Uterus (tissue), 4 donors: Measurements from ENCODE around the gene GPATCH8. TPM values are rescaled to one million over a fixed set of nuclear protein-coding genes. Genes with fewer than 3 reads are reported as not detected.

Source experiments
- DNase-seq, 2 donors: peaks; one replicate each; pipeline ENCODE4 v3.0.0-alpha.2; 2019 to 2020
- H3K27ac ChIP-seq, 2 donors: fragments of 200-600 bp; sonication (generic); 1 replicate in 1 of 2; 2 replicates in 1 of 2; pipeline ENCODE4 v1.5.1; 2016 to 2018
- H3K27me3 ChIP-seq, 2 donors: fragments of 200-600 bp; sonication (generic); one replicate each; pipeline ENCODE4 v1.5.1; 2018 to 2019; ENCODE audit warnings: control low read depth in 1 of 2
- H3K36me3 ChIP-seq, 2 donors: fragments of 200-600 bp; sonication (generic); one replicate each; pipeline ENCODE4 v1.5.1; 2019; ENCODE audit warnings: control low read depth in 1 of 2
- H3K4me1 ChIP-seq, 2 donors: fragments of 200-600 bp; sonication (generic); one replicate each; pipeline ENCODE4 v1.5.1; 2018 to 2019; ENCODE audit warnings: control low read depth in 1 of 2
- H3K4me3 ChIP-seq, 2 donors: fragments of 200-600 bp; sonication (generic); 1 replicate in 1 of 2; 2 replicates in 1 of 2; pipeline ENCODE4 v1.5.1; 2018 to 2019; ENCODE audit warnings: mild to moderate bottlenecking in 1 of 2
- H3K9me3 ChIP-seq, 2 donors: fragments of 200-600 bp; sonication (generic); one replicate each; pipeline ENCODE4 v1.5.1; 2019; ENCODE audit warnings: control low read depth in 1 of 2
- CTCF ChIP-seq, 4 experiments: fragments of 200-600 bp in 2 of 4; fragments of 450-650 bp in 2 of 4; sonication (generic) in 2 of 4; IDR thresholded peaks; one replicate each; pipeline ENCODE4 v1.5.1; 2016 to 2019; ENCODE audit warnings: antibody characterized with exemption in 4 of 4, mild to moderate bottlenecking in 2 of 4, moderate library complexity in 1 of 4
- POLR2A ChIP-seq, 2 donors: fragments of 450-650 bp; IDR thresholded peaks; one replicate each; pipeline ENCODE4 v1.6.1; 2016; ENCODE audit warnings: antibody characterized with exemption in 2 of 2, mild to moderate bottlenecking in 1 of 2, moderate library complexity in 1 of 2
- intact Hi-C: fragments of 100-400 bp; cut with DNase I; formaldehyde crosslinking; loops from one replicate; pipeline ENCODE4 v1.15.1; 2023; ENCODE audit warnings: low total_unique reads
- total RNA-seq, 4 donors: library from RNA; depleted of rRNA in 3 of 4; stranded (reverse); fragments of >200 nt in 3 of 4; gene quantifications; one replicate each; pipeline versions ENCODE4 v1.1.0 to v1.2.4, GENCODE V29; 2014 to 2023
- donor health status: DM: yes; HTN: yes; CAD: no.

GPATCH8 gene
- total RNA-seq, 4 donors from 2014 or later, result 26.9 to 90.0 (median 77.8) TPM

- H3K4me1 ChIP-seq, result no peaks in the 10 kb centered on the region
- H3K4me3 ChIP-seq, result no peak overlapping the region
- no peaks in the 10 kb centered on the region for H3K27me3 ChIP-seq
- DNase-seq, result no peak
- no peaks in the 10 kb centered on the region for H3K9me3 ChIP-seq
- TF ChIP-seq CTCF (IDR thresholded peaks at IDR 0.05), result no peak
- no peak for TF ChIP-seq POLR2A (IDR thresholded peaks at IDR 0.05)
- H3K36me3 ChIP-seq, result no peaks in the 10 kb centered on the region
- H3K27ac ChIP-seq, result no peak overlapping the region
- intact Hi-C loops, result no loop called here
Measured at GRCh38 chr17:44547625-44548267, 44.5 kb upstream of the GPATCH8 start.

GRCh38 chr17:44546671-44547606, 43.7 kb upstream of the GPATCH8 start:
- TF ChIP-seq CTCF (IDR thresholded peaks at IDR 0.05) (no peak), POLR2A (IDR thresholded peaks at IDR 0.05) (no peak)
- no peaks in the 10 kb centered on the region for H3K4me1 ChIP-seq
- H3K4me3 ChIP-seq, result no peak overlapping the region
- no peak overlapping the region for H3K27ac ChIP-seq
- intact Hi-C loops, result no loop called here
- no peaks in the 10 kb centered on the region for H3K9me3 ChIP-seq
- H3K27me3 ChIP-seq, result no peaks in the 10 kb centered on the region
- no peak for DNase-seq
- no peaks in the 10 kb centered on the region for H3K36me3 ChIP-seq

GRCh38 chr17:44543905-44544523, 40.8 kb upstream of the GPATCH8 start:
- Histone ChIP-seq H3K27ac (no peak overlapping the region), H3K4me3 (no peak overlapping the region), H3K27me3 (no peaks in the 10 kb centered on the region), H3K9me3 (no peaks in the 10 kb centered on the region), H3K36me3 (no peaks in the 10 kb centered on the region), H3K4me1 (no peaks in the 10 kb centered on the region)
- intact Hi-C loops, result no loop called here
- no peak for DNase-seq
- no peak for TF ChIP-seq CTCF (IDR thresholded peaks at IDR 0.05)
- TF ChIP-seq POLR2A (IDR thresholded peaks at IDR 0.05), result no peak

GRCh38 chr17:44543213-44543904, 40.2 kb upstream of the GPATCH8 start:
- DNase-seq, result no peak
- no peak overlapping the region for H3K4me3 ChIP-seq
- no peak overlapping the region for H3K27ac ChIP-seq
- intact Hi-C loops, result no loop called here
- H3K9me3 ChIP-seq, result no peaks in the 10 kb centered on the region
- H3K27me3 ChIP-seq, result no peaks in the 10 kb centered on the region
- H3K4me1 ChIP-seq, result no peaks in the 10 kb centered on the region
- TF ChIP-seq CTCF (IDR thresholded peaks at IDR 0.05) (no peak), POLR2A (IDR thresholded peaks at IDR 0.05) (no peak)
- H3K36me3 ChIP-seq, result no peaks in the 10 kb centered on the region
